ENCODE results near the gene ITGB3BP. TPM values are rescaled to one million over a fixed set of nuclear protein-coding genes. Genes with fewer than 3 reads are reported as not detected.

ITGB3BP gene
- total and polyA plus RNA-seq, 2 of the 13 experiments (the other 11 are each of a cell fraction or from before 2014, with no cell fraction given), result 19.0 to 46.5 TPM

GRCh38 chr1:63414691-63415365 lies 108.2 kb downstream of the ITGB3BP start (continued):
- no peak for TF ChIP-seq FUBP1 (CRISPR knock-in tag; IDR thresholded peaks at IDR 0.05; ENCODE audit: borderline replicate concordance)
- no peak for TF ChIP-seq ATRX (CRISPR knock-in tag; IDR thresholded peaks at IDR 0.05; ENCODE audit: borderline replicate concordance)

- TF ChIP-seq ZNF605 (CRISPR knock-in tag; IDR thresholded peaks at IDR 0.05), result no peak
- no peak for TF ChIP-seq KDM3A (CRISPR knock-in tag; IDR thresholded peaks at IDR 0.05; ENCODE audit: low read depth)
- TF ChIP-seq ATAD3A (CRISPR knock-in tag; IDR thresholded peaks at IDR 0.05), result no peak
- TF ChIP-seq MEF2D (CRISPR knock-in tag; IDR thresholded peaks at IDR 0.05), result no peak
- no peak for TF ChIP-seq EED (CRISPR knock-in tag; IDR thresholded peaks at IDR 0.05)
- no peak for TF ChIP-seq XRCC5 (optimal IDR thresholded peaks at IDR 0.05; ENCODE audit: low read length)
- no peak for FAIRE-seq
- no peak overlapping the region for H2AFZ ChIP-seq (ENCODE audit: low read length)
- no peak overlapping the region for H3K4me2 ChIP-seq (ENCODE audit: low read depth, low read length)
- BruUV-seq (replicated peaks), result no TSS peak
- no peak for ATAC-seq
- no peak overlapping the region for H3K9ac ChIP-seq (ENCODE audit: insufficient read depth, low read depth, low read length)
- CTCF ChIA-PET (ENCODE audit: low intra/inter-chr PET ratio, low total read pairs), result no interaction called here
- no peak overlapping the region for H3K27ac ChIP-seq (ENCODE audit: extremely low read length, insufficient read depth, low read length)
- no peaks in the 10 kb centered on the region for H3K79me2 ChIP-seq (ENCODE audit: insufficient read depth, low read length)
- no peak overlapping the region for H3K4me3 ChIP-seq (replicated peaks in 1 of 3; ENCODE audit: insufficient read depth in 1 of 3, low read depth in 2 of 3, low read length in 3 of 3)
- peaks cover 0 to 3% of the 10 kb centered on the region in 2 experiments; a peak in 1 of 5 replicates for H3K36me3 ChIP-seq (replicated peaks in 1 of 2; ENCODE audit: control insufficient read depth in 1 of 2, insufficient read depth in 2 of 2, low read length in 2 of 2)
- POLR2A ChIA-PET, result no interaction called here
- H3K27me3 ChIP-seq (ENCODE audit: control insufficient read depth in 1 of 2, insufficient read depth in 2 of 2, low read length in 2 of 2), result no peaks in the 10 kb centered on the region
- no peaks in the 10 kb centered on the region for H3K4me1 ChIP-seq (ENCODE audit: insufficient read depth, low read length)
- DNase-seq (ENCODE audit: low spot score), result no peak
- in situ Hi-C loops (cut with HindIII; ENCODE audit: extremely low pct_ligation_motif_present, low pct_unique_long_range_greater_than_20kb), result no loop called here
- intact Hi-C loops (cut with micrococcal nuclease; ENCODE audit: unreplicated experiment), result no loop called here
- H3K9me3 ChIP-seq (ENCODE audit: low read length), result no peaks in the 10 kb centered on the region
- WGBS (ENCODE audit: low lambda C conversion rate), result 95% methylated on average over 1 of the region's 1 CpG
- no peaks in the 10 kb centered on the region for H4K20me1 ChIP-seq (ENCODE audit: insufficient read depth, low read length)
Measured at GRCh38 chr1:63413394-63413793, 109.6 kb downstream of the ITGB3BP start.
